Occipital lobe (tissue), 2 donors: ENCODE results near the gene CALHM3. TPM values are rescaled to one million over a fixed set of nuclear protein-coding genes. Genes with fewer than 3 reads are reported as not detected.

Experiments
- DNase-seq: peaks from one replicate; lab custom pipeline; 2025; lab: John Stamatoyannopoulos, UW
- total RNA-seq: library from RNA; depleted of rRNA; stranded (reverse); fragments of >200 nt; gene quantifications from one replicate; pipeline ENCODE4 v1.2.3, GENCODE V29; 2014

The CALHM3 gene
- total RNA-seq, 1 donor from 2014 or later = not detected

DNA sequence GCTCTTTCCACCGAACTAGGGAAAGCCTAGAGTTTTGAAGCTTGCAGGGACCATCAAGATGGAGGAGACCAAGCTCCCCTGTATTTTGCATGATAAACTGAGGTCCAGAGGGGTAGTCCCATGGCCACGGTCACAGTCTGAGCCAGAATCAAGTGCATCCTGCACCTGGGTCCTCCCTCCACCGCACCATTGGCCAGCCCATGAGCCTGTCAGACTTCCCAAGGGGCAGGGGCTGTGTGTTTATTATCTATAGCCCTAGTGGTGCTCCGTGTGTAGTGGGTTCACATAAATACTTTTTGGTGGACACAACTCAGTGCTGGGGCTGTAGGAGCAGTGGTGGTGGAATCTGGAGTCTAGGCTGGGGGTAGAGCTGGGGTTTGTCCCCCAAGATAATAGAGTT, 3.6 kb downstream of the CALHM3 start:
- no peak for DNase-seq

DNA sequence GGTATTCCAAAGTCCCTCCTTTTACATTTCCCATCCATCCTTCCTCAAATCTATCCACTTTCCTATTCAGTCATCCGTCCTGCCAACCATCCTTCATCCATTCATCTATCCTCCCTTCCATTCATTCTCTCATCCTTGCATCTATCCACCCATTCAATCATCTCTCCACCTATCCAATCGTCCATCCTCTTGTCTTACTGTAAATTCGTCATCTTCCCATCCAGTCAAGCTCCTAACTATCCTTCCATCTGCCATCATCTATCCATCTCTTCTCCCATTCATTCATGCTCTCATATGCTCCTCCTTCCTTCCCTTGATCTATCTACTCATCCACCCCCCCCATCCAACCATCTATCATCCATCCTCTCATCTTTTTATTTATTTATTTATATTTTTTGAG, 5.0 kb downstream of the CALHM3 start:
- DNase-seq = no peak

DNA sequence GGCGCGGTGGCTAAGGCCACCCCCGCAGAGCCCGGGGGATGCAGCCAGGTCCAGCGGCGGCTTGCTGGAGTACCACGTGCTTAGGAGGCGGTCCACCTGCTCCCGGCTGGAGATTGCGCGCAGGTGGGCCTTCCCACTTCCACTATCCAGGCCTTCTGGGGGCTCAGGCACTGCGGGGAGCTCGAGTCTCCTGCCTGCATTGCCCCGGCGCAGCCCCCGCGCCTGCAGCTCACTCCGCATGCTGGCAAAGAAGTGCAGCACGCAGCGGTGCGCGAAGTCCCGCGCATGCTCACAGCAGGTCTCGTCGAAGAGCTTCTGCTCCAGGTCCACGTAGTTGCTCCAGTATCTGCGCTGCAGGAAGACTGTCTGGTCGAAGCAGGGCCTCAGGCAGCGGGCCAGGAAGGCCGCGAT, 5.8 kb downstream of the CALHM3 start:
- DNase-seq = no peak

DNA sequence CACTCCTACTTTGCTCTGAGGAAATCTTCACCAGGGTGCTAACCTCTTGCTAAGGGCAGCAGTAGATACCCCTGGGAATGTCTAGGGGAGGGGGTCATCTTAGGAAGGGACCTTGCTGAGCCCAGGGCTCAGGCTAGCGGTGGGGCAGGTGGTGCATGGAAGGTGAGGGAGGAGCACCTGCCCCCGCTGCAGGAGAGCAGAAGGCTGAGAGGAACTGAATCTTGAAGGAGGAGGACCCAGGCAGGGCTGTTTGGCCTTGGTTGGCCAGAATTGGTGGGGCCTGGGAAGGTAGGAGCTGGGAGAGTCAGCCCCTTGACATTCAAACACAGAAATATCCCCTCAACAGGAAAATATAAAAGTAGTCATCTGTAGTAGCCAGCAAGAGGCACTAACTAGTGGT, 7.0 kb downstream of the CALHM3 start:
- no peak for DNase-seq

DNA sequence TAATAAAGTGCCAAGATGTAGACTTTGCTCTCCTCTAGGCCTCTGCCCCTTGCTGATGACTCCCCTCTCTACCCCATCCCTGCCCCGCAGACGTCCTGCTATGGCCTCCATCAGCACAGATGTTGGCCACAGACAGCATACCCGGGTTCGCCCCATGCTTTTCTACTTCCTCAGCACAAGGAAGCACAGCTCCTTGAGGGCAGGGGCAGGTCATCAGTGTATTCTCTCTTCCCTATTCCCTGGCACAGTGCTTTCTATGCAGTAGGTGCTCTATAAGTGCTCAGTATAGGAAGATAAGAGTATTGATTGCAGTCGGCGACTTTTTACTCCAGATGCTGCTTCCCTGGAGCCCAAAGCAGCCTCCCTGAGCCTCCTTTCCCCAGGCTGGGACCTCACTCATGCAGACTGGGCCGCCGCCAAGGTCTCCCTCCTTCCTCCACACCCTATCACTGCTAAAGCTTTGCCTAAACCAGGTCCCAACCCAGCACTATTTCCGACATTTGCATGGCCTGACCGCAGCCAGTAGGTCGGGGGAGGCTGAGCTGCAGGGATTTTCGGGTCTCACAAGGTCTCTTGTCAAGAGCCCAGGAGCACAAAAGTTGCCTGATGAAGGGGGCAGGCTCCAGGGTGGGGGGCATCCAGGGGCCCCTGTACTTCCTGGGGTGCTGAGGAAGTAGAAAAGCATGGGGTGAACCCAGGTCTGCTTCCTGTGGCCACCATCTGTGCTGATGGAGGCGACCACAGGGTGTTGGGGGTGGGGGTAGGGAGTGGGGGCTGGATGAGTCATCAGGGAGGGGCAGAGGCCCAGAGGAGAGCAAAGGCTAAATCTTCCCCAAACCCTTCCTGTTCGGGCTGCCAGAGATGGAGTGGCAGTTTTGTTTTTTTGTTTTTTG, 8.0 kb downstream of the CALHM3 start:
- no peak for DNase-seq

DNA sequence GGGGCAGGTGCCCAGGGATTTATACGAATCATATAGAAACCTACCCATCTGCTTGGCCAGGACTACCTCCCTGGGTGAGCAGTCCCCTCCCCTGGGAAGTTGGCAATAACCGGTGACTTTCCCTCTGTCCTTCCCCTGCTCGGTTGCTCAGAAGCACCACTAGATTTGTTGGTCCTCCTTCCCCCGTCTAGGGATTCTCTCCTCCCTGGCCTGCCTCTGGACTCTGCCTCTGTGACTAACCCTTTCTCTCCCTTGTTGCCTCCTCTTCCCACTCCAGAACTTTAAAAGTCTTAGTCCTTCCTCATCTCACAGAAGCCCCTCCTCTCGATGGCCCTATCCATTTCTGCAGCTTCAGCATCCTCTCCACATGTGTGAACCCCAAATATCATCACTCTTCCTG, 9.8 kb downstream of the CALHM3 start:
- DNase-seq = no peak

DNA sequence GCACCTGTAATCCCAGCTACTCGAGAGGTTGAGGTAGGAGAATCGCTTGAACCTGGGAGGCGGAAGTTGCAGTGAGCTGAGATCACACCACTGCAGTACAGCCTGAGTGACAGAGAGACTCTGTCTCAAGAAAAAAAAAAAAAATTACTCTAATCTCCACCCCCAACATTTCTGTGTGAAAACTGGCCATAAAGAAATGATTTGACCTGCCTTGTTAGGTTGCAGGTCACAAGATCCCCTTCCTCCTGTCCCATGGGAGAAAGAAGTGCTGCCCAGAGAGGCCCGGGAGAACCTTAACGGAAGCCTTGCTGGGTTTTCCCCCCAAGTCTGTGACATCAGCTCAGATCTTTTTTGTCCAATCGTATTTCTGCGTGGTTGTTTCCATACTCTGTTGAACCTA, 11.6 kb downstream of the CALHM3 start:
- no peak for DNase-seq

DNA sequence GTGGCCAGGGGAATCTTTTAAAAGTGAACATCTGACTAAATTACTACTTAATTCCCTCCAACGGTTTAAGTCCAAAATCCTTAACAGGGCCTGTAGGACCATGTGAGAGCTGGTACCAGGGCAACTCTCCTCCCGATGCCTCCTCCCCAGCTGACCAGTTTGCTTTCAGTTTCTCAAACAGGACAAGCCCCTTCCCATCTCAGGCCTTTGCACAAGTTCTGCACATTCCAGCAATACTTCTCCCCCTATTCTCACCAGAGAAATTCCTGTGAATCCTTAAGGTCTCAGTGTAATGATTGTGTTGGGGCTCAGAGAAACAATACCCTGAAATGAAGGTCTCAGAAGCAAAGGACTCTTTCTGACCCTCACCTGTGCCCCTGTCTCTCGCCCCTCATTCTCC, 12.3 kb downstream of the CALHM3 start:
- no peak for DNase-seq

DNA sequence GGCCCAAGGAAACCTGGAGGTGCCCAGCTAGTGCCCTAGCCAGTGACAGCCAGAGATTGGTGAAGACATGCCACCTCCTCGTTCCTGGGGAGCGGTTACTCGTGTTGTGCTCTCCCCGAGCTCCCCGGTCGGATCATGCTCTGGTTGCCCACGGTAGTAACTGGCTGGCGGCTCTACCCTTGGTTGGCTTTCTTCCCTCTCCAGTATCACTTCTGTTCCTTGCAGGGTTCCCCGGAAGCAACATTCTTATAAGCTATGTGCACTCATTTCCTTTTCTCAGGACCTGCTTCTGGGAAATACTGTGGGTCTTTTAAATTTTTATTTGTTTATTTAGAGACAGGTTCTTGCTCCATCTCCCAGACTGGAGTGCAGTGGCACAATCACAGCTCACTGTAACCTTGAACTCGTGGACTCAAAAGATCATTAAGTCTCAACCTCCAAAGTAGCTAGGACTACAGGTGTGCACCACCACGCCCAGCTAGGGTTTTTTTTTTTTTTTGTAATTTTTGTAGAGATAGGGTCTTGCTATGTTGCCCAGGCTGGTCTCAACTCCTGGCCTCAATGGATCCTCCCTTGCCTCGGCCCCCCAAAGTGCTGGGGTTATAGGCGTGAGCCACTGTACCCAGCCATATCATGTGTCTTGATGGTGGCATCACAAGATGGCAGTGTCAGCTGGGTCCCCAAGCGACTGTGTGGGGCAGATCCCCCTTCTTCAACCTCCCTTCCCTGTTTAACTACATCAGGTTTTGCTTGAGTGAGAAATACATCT, 13.4 kb downstream of the CALHM3 start:
- DNase-seq = no peak

DNA sequence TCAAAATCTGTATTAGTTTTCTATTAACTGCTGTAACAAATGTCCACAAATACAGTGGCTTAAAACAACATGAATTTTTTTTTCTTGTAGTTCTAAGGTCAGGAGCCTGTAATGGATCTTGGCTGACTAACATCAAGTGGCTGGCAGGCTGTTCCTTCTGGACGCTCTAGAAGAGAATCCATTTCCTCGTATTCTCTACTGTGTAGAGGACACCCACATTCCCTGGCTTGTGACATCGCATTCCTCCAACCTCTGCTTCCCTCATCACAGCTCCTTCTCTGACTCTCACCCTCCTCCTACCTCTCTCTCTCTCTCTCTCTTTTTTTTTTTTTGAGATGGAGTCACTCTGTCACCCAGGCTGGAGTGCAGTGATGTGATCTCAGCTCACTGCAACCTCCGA, 15.5 kb downstream of the CALHM3 start:
- DNase-seq = no peak

DNA sequence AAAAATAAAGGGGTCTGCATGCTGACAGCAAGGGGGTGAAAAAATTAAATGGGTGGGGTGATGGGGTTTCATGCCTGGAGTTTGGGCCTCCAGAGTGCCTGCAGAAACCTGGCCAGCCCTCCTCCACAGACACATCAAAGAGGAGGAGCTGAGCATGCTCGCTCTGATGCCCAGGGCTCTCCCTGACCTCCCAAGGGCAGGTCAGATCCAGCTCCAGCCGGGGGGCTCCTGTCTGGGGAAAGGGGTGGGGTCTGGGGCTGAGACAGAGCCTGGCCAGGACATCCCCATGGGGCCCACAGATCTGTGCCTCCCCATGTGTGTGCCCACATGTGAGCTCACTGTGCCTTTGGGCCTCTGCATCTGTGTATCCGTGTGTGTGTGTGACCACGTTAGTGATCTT, 19.4 kb downstream of the CALHM3 start:
- no peak for DNase-seq

DNA sequence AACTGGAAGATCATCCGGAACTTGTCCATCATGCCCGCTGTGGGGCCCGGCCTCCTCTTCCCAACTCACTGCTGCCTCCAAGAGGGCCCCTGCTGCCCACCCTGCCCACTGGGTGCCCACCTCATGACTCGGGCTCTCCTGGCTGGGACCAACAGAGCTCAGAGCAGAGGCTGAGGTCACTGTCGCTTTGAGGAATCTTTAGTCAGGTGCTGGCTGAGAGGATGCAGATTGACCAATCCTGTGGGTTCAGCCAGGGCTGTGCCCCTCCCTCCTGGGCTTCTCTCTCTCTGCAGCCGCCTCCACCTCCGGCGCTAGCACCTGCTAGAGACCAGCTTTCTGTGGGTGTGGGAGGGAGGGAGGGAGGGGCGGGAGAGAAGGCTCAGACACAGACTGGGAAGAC, 20.3 kb downstream of the CALHM3 start, which contains the start of gene CALHM1:
TSS of gene CALHM1 (minus strand) at position 181 of the 400 bp plus-strand sequence. CDS start at position 32, 149 bp downstream.
- peak; percentile 35 for DNase-seq

DNA sequence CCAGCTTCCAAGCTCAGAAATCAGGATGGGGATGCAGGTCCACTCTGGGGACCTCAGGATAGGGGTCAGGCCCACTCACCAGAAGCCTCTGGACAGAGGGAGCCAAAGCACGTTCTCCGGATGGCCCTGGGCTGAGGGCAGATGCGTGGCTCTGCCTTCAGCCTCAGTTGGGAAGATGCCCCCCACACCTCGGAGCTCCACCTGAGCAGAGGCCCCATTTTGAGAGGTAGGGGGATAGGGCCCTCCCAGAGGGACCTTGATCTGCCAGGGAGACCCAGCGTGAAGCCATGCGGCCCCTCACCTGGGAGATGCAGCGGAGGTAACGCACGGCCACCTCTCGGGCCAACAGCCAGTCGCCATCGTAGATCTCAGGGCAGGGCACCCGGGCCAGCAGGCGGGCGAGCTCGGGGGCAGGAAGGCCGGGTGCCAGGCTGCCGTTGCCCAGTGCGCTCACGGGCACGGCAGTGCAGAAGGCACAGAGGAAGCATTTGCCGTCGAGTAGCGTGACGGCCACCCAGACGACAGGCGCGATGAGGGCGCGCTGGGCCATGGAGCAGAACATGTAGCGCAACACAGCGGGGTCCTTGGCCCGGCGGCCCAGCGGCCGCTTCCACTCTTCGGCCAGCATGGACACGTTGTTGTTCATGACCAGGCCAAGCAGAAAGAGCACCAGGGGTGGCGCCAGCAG, 21.0 kb downstream of the CALHM3 start:
- no peak for DNase-seq

DNA sequence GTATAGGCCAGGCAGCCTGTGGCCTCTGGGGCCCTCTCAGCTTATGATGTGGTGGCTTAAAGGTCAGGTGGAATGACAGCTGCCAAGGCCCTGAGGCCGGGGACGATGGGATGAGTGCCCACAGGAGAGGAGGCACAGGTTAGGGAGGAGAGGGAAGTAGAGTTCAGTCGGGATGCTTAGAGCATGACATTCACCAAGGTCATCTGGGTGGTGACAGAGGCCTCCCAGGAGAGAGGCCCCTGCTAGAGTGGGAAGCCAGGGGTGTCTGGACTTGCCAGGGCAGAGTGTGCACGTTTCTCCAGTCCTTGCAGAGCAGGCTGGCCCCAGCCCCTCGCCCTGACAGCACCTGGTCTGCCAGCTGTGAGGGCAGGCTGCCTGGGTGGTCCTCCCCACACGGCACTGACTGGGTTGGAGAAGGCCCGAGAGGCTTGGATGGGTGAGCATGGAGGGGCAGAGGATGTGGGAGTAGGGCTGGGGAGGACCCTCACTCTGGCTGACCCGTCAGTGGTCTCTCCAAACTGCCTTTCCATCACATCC, 21.8 kb downstream of the CALHM3 start:
- no peak for DNase-seq

DNA sequence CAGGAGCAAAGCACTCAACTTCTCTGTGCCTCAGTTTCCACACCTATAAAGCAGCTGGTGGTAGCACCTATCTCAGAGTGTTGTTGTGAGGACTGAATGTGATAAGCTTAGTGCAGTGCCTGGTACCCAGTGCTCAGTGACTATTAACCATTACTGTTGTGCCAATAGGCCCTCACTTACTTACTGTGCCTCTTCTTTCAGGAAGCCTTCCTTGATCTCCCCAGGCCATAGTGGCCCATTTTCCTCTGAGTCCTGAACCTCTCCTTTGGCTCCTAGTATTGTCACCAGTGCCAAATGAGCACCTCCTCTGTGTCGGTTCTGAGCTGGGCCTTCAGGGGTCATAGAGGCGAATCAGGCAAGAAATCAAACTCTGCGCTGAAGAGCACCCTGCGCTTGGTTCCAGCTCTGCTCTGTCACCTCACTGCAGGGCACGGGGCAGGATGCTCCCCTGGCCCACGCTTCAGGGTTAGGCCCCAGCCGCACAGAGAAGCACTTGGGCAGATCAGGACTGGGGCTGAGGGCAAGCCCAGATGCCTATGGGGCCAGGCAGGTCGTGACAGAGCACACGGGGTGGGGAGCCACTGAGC, 22.9 kb downstream of the CALHM3 start:
- no peak for DNase-seq

DNA sequence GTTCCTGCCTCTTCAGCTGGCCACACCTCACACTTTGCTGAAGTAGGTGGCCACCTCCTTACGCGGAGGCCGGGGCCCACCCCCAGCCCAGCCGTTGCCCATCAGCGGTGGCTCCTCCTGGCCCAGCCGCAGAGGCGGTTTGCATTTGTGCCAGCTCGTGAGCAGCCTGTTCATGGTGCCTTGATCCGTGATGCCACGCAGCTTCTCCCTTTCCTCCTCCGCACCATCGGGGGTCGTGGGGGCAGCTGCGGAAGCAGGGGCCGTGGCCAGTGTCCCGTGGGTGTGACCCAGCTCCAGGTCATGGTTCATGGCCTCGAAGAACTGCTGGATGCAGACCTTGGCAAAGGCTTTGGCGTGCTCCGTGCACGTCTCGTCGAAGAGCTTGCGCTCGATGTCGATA, 23.8 kb downstream of the CALHM3 start:
- no peak for DNase-seq

DNA sequence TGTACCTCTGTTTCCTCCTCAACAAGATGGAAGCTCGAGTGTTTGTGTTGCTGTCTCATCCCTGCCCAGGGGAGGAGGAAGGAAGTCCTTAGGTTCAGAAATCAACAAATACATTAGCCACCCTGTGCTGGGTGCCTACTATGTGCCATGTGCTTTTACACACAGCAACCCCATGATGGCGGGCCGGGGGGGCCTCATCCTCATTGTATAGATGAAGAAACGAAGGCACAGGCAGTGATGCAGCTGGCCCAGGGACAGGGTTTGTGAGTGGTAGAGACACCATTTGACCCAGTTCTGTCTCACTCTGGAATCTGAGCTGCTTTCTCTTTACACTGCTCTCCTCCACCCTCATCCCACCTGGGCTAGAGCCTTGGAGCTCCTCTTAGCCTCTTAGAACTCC, 25.0 kb downstream of the CALHM3 start:
- no peak for DNase-seq

DNA sequence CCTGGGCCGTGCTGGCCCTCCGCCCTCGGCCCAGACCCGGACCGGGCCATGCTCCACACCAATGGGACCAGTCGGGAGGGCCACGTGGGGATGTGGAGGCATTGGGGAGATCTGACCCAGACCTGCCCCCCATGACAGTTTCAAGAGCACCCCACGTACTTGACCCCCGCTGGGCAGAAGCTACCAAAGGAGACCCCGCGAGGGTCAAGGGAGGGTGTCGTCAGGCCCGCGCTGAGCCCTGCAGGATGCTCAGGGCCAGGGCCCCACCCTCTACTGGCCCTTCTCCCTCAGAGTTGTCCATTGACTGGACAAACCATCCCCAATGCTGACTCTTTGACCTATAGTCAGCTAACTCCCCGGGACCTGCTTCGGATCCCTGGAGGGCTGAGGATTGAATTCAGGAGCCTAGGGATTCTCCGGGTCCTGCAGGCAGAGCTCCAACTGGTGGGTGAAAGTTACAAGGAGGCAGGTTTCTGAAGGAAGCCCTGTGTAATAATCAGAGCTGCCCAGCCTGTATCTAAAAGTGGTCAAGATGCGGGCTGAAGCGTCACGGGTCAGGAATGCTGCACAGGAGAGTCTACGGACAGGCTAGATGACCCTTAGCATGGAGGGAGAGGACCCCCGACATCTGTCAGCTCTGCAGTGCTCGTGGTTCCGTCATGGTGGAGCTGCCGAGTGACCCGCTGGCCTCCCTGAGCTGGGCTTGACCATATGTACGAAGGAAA, 26.4 kb downstream of the CALHM3 start:
- DNase-seq = no peak

DNA sequence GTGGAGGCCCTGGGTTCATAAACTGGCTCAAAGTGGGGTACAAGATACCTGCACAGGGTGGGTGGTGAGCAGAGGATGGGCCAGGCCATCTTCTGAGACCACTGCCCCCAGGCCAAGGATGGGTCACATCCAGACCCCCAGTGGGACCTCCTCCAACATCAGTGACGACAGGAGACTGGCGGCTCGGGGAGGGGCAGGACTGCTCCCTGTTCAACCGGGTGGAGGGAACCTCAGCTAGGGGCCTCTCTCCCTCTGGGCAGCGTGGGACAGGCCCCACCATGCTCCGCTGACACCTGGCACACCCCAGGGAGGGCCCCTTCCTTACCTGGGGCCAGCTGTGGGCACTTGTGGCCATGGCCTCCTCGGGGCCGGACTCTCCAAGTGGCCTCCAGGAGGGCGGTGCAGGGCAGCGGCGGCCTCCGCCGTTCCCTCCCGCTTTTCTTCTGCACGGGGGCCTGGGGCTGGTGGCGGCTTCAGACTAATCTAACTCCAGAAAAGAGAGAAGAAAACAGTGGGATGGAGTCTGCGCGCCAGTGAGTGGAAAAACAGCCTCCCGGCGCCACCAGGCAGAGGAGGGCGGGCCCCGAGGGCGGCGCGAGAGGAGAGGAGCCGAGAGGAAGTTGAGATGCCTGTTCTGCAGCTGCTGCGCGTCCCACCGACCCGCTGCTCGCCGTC, 27.1 kb downstream of the CALHM3 start, which contains the start of gene CALHM2:
TSS of gene CALHM2 (minus strand) at position 540 of the 675 bp plus-strand sequence. CDS start 2,429 bp downstream, outside the sequence.
- DNase-seq = peak; percentile 65
